Skeletal muscle tissue (tissue), 4 donors: Measurements from ENCODE around the gene MMP19. TPM values are rescaled to one million over a fixed set of nuclear protein-coding genes. Genes with fewer than 3 reads are reported as not detected.
A peak's percentile ranks its signal among the peaks of the same experiment; 100 is the strongest.

ENCODE experiments used
- H3K27ac ChIP-seq: one replicate; pipeline ENCODE4 v1.7.0; 2013; ENCODE audit warnings: mild to moderate bottlenecking, low read depth, low read length, inconsistent platforms
- H3K27me3 ChIP-seq, 3 donors: one replicate each; pipeline ENCODE4 v1.7.0; 2013; ENCODE audit warnings: low read length in 3 of 3; ENCODE audit not compliant: control insufficient read depth in 3 of 3, insufficient read depth in 3 of 3
- H3K36me3 ChIP-seq, 3 donors: one replicate each; pipeline ENCODE4 v1.7.0; 2013; ENCODE audit warnings: low read length in 3 of 3; ENCODE audit not compliant: control insufficient read depth in 3 of 3, insufficient read depth in 3 of 3
- H3K4me1 ChIP-seq, 3 donors: one replicate each; pipeline ENCODE4 v1.7.0; 2013; ENCODE audit warnings: low read length in 3 of 3, mild to moderate bottlenecking in 3 of 3; ENCODE audit not compliant: control insufficient read depth in 3 of 3, insufficient read depth in 3 of 3
- H3K4me3 ChIP-seq, 3 donors: one replicate each; pipeline ENCODE4 v1.7.0; 2013; ENCODE audit warnings: low read length in 3 of 3
- H3K9ac ChIP-seq, 3 donors: one replicate each; pipeline ENCODE4 v1.7.0; 2013; ENCODE audit warnings: low read length in 3 of 3, mild to moderate bottlenecking in 3 of 3, moderate library complexity in 2 of 3, low read depth in 1 of 3
- H3K9me3 ChIP-seq, 3 donors: one replicate each; pipeline ENCODE4 v1.7.0; 2013; ENCODE audit warnings: low read length in 3 of 3; ENCODE audit not compliant: control insufficient read depth in 3 of 3
- total RNA-seq: library from RNA; depleted of rRNA; stranded (reverse); fragments of >200 nt; gene quantifications from one replicate; pipeline ENCODE4 v1.2.3, GENCODE V29; 2014
- donor health status: Osteomylitis.

The MMP19 gene
- total RNA-seq, 1 donor from 2014 or later = 2.6 TPM

DNA sequence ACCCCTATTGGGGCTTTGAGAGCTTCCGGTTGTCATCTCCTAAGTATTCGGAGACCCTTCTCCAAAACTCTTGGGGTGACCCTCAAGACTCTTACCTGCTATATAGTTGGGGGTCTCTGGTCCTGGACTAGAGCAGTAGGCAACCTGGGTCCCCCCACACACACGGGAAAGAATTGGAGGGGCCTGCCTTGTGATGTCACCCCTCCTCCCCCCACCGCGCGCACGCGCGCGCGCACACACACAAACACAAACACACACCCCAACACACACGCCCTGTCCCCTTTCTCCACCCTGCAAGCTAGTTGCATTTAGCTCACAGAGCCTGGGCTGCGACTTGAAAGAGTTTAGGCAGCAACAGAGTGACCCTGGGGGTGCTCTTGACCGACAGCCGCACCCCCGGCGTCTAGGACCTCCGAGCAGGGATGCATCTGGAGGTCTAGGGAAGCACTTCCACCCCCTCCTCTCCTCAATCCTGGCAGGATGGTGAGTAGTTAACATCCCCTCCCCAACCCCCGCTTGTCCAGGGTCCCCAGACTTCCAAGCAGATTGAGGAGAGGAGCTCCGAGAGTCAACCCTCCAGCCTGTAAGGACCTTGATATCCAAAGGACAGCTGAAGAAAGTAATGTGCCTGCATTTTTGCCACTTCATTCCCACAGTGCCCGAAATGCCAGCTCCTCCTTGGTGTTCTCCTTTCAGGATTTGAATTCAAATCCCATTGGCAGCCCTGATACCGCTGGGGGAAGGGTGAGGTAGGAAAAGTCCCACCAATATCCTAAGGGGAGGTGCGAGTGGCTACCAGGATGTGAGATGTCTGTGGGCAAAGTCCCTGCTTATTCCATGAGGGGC lies 11.9 kb downstream of the MMP19 start:
- Histone ChIP-seq H3K9me3 (no peaks in the 10 kb centered on the region), H3K27ac (peak overlapping the region; percentile 87), H3K9ac (peak overlapping the region; percentile 84 to 95 (median 93)), H3K36me3 (peaks cover 4 to 14% (median 5%) of the 10 kb centered on the region in 3 donors), H3K4me1 (peaks cover 30 to 46% (median 40%) of the 10 kb centered on the region in 3 donors), H3K27me3 (no peaks in the 10 kb centered on the region), H3K4me3 (peak overlapping the region; percentile 96 to 99 (median 97))

GRCh38 chr12:55829967-55830600 lies 12.7 kb downstream of the MMP19 start:
- Histone ChIP-seq H3K4me1 (peaks cover 31 to 48% (median 42%) of the 10 kb centered on the region in 3 donors), H3K4me3 (peak overlapping the region; percentile 96 to 99 (median 97)), H3K9ac (peak overlapping the region; percentile 84 to 95 (median 93)), H3K27ac (peak overlapping the region; percentile 87), H3K9me3 (no peaks in the 10 kb centered on the region), H3K27me3 (no peaks in the 10 kb centered on the region), H3K36me3 (peaks cover 3 to 14% (median 5%) of the 10 kb centered on the region in 3 donors)

DNA sequence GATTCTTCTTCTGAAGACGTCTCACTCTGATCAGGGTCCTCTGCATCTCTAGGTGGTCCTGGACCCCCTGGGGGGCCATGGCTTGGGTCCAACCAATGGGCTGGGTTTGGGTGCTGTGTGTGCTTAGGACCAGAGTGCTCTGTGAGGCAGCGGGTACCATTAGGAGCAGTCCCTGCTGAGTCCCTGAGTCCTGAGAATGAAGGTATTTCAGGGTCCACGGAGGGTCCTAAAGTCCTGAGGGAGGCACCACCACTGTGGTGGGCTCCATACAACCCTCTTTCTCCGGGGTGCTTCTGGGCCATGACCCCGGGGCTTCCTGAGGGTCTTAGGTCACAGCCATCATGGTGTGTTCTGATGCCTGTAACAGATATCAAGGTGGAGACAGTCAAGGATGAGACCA lies 14.4 kb downstream of the MMP19 start:
- H3K27ac ChIP-seq = peak overlapping the region; percentile 87
- H3K9me3 ChIP-seq = no peaks in the 10 kb centered on the region
- H3K4me3 ChIP-seq = peak overlapping the region in 2 of 3 donors; percentile 71 to 97
- no peak overlapping the region for H3K9ac ChIP-seq
- H3K27me3 ChIP-seq = no peaks in the 10 kb centered on the region
- H3K4me1 ChIP-seq = peaks cover 31 to 48% (median 42%) of the 10 kb centered on the region in 3 donors
- peaks cover 0 to 14% (median 5%) of the 10 kb centered on the region in 3 donors for H3K36me3 ChIP-seq

DNA sequence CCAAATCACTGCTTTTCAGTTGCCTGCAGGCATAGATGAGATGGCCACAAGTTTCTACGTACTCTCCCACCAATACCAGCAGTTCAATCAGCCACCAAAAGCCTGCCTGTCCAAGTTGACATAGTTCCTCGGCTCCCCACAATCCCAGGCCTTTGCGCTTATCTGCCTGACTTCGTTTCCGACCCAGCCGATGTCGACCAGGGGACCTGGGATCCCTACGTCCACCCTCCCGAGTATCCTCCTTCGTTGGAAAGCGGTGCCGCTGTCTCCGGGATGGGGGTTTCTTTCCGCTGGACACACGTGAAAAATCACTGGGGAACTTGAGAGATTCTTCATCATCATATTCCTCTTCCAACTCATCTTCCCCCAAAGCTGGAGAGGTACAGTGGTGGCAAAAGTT lies 14.9 kb downstream of the MMP19 start:
- H3K4me3 ChIP-seq = peak overlapping the region in 2 of 3 donors; percentile 6 to 31
- no peak overlapping the region for H3K27ac ChIP-seq
- H3K9me3 ChIP-seq = no peaks in the 10 kb centered on the region
- H3K27me3 ChIP-seq = no peaks in the 10 kb centered on the region
- peaks cover 0 to 16% (median 10%) of the 10 kb centered on the region in 3 donors for H3K36me3 ChIP-seq
- peaks cover 31 to 48% (median 42%) of the 10 kb centered on the region in 3 donors for H3K4me1 ChIP-seq
- peak overlapping the region in 1 of 3 donors; percentile 43 for H3K9ac ChIP-seq

- H3K36me3 ChIP-seq = peaks cover 22 to 41% (median 32%) of the 10 kb centered on the region in 3 donors
- no peak overlapping the region for H3K27ac ChIP-seq
- no peaks in the 10 kb centered on the region for H3K9me3 ChIP-seq
- no peaks in the 10 kb centered on the region for H3K27me3 ChIP-seq
- H3K4me3 ChIP-seq = no peak overlapping the region
- H3K4me1 ChIP-seq = peaks cover 20 to 25% (median 24%) of the 10 kb centered on the region in 3 donors
- H3K9ac ChIP-seq = no peak overlapping the region
Measured at GRCh38 chr12:55824726-55825125, 18.0 kb downstream of the MMP19 start.

- Histone ChIP-seq H3K4me3 (no peak overlapping the region), H3K4me1 (peaks cover 20 to 24% (median 24%) of the 10 kb centered on the region in 3 donors), H3K27me3 (no peaks in the 10 kb centered on the region), H3K36me3 (peaks cover 25 to 47% (median 34%) of the 10 kb centered on the region in 3 donors), H3K27ac (no peak overlapping the region), H3K9ac (no peak overlapping the region), H3K9me3 (no peaks in the 10 kb centered on the region)
Measured at GRCh38 chr12:55823419-55823818, 19.3 kb downstream of the MMP19 start.

GRCh38 chr12:55822228-55822627 lies 20.5 kb downstream of the MMP19 start:
- Histone ChIP-seq H3K9ac (no peak overlapping the region), H3K27me3 (no peaks in the 10 kb centered on the region), H3K27ac (no peak overlapping the region), H3K9me3 (no peaks in the 10 kb centered on the region), H3K4me1 (peaks cover 13 to 20% (median 15%) of the 10 kb centered on the region in 3 donors), H3K4me3 (no peak overlapping the region), H3K36me3 (peaks cover 25 to 38% (median 31%) of the 10 kb centered on the region in 3 donors)

GRCh38 chr12:55820679-55821078 lies 22.1 kb downstream of the MMP19 start:
- Histone ChIP-seq H3K4me1 (peaks cover 17 to 19% (median 18%) of the 10 kb centered on the region in 3 donors), H3K9me3 (no peaks in the 10 kb centered on the region), H3K4me3 (no peak overlapping the region), H3K27me3 (no peaks in the 10 kb centered on the region), H3K9ac (no peak overlapping the region), H3K36me3 (peaks cover 25 to 37% (median 29%) of the 10 kb centered on the region in 3 donors), H3K27ac (no peak overlapping the region)

GRCh38 chr12:55818886-55819285 lies 23.9 kb downstream of the MMP19 start:
- H3K9me3 ChIP-seq = no peaks in the 10 kb centered on the region
- H3K4me3 ChIP-seq = peak overlapping the region in 2 of 3 donors; percentile 81 to 82
- H3K36me3 ChIP-seq = peaks cover 25 to 43% (median 29%) of the 10 kb centered on the region in 3 donors
- peaks cover 19 to 28% (median 20%) of the 10 kb centered on the region in 3 donors for H3K4me1 ChIP-seq
- H3K9ac ChIP-seq = peak overlapping the region in 1 of 3 donors; percentile 68
- no peak overlapping the region for H3K27ac ChIP-seq
- H3K27me3 ChIP-seq = no peaks in the 10 kb centered on the region
